HG03575 (cell line): Measurements from ENCODE around the gene ACBD3.
"Not testable (repeated sequence)": the region's sequence is repeated elsewhere in the genome, so short reads cannot be mapped to it uniquely, and the experiment has no call there.

ENCODE experiments used
- ATAC-seq: cut with Tn5 transposase; IDR thresholded peaks from one replicate; pipeline ENCODE4 v1.9.1; 2021; ENCODE audit not compliant: unreplicated experiment, insufficient number of reproducible peaks, low FRiP score; ENCODE audit errors: extremely low read depth

ACBD3 gene

DNA sequence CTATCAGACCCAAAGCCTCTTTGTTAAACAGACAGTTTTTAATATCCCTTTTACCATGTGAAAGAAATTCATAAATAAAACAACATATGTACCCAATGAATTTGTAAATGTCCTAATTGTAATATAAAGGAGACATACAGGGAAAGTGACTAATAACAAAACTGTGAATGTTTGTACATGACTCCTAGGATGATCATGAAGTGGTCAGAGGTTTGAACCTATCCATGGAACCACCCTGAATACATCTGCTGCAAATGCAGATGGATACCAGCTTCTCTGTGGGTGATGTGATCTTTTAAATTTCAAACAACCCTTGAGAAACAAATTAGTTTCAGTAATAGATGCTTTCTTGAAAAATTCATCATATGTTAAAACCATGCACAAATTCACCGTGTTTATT is 16.7 kb upstream of the ACBD3 start:
- ATAC-seq = no peak

DNA sequence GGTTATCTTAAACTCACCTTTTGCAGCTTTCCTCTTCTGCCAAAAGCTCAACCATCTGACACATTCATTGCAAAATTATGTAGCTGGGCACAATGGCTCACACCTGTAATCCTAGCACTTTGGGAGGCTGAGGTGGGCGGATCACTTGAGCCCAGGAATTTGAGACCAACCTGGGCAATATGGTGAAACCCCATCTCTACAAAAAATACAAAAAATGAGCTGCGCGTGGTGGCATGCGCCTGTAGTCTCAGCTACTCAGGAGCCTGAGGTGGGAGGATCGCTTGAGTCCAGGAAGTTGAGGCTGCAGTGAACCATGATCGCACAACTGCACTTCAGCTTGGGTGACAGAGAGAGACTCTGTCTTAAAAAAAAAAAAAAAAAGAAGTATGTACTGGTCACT is 16.1 kb upstream of the ACBD3 start:
- ATAC-seq = not testable (repeated sequence)

DNA sequence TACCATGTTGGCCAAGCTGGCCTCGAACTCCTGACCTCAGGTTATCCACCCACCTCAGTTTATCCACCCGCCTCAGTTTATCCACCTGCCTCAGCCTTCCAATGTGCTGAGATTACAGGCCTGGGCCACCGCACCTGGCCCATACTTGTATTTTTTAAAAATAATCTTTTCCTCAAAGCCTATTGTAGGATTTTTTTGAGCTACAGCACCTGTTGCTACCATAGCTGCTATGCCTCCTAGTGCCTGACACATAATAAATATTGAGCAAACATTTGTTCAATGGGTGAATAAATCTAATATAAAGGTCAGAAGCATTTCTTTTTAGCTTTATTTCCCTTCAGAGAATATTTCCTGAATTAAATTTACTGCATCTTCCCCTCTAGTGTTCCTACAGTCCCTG is 15.7 kb upstream of the ACBD3 start:
- ATAC-seq = no peak

DNA sequence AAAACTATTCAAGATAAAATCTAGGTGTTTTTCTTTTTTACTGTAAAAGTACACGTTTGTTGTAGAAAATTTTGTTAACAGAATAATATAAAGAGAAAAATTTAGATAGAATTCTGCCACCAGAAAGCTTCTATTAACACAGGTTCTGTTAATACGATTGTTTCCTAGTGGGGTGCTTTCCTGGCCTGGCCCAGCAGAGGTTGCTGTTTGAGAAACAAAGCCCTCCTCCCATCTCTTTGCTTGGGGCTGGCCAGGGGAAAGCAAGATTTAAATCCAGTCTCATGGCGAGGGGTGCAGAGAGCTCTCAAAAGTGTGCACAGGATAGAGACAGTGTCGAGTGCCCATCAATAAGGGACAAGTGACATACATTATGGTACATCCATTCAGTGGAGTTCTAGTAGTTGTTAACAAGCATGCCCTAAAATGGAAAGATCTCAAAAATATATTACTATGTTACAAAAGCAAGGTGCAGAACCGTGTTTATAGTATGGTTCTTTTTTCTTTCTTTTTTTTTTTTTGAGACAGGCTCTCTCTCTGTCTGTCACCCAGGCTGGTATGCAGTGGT is 14.6 kb upstream of the ACBD3 start:
- ATAC-seq = no peak

DNA sequence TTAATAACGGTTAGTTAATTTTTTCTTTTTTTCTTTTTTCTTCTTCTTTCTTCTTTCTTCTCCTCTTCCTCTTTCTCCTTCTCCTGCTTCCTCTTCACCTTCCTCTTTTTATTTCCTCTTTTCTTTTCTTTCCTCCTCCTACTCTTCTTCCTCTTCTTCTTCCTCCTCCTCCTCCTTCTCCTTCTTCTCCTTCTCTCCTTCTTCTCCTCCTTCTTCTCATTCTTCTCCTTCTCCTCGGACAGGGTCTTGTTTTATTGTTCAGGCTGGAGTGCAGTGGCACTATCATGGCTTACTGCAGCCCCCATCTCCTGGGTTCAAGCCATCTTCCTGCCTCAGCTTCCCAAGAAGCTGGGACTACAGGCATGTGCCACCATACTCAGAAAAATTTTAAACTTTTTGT is 13.4 kb upstream of the ACBD3 start:
- no peak for ATAC-seq

DNA sequence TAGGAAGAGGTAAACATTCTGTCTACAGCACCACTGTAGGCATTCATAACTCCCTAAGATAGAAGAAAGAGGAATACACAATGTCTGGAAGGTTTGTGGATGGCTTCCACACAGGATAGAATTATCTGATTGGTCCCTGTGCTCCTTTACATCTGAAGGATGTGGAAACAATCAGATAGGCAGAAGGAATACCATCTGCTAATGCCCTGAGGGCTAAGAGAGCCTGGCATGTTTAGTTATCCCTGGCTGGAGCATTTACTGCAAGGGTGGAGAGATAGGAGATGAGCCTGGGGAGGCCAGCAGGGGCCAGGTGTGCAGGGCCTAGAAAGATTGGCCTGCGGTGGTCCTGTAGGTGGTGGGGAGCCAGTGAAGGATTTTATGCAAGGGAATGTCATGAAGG is 8.6 kb upstream of the ACBD3 start:
- no peak for ATAC-seq

DNA sequence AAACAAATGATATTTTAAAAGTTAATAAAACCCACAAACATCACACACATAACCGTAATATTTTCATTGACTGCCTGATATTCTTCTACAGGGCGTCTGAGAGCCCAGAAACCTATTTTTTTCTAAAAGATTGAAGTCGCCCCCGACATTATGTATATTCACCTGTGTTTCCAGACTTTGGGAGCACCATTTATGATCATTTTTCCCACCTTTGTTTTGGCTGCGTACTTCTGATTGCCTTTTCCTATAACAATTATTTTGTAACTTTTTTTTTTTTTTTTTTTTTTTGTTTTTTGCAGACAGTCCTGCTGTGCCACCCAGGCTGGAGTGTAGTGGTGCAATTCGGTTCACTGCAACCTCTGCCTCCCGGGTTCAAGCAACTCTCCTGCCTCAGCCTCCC is 839 bp upstream of the ACBD3 start:
- ATAC-seq = no peak

DNA sequence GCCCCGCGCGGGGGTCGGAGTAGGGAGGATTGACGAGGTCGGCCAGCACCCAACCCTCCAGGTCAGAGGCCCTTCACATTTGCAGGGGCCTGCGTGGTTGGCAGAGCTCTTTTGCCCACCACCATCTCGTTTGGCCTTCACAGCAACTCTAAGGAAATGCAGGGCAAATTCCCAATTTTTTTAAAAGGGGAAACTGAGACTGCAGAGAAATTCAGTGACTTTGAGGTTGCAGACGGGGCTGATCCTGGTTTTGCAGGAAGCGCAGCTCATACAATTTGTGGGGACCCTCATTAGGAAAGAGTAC is 430 bp upstream of the ACBD3 start:
- ATAC-seq = no peak

DNA sequence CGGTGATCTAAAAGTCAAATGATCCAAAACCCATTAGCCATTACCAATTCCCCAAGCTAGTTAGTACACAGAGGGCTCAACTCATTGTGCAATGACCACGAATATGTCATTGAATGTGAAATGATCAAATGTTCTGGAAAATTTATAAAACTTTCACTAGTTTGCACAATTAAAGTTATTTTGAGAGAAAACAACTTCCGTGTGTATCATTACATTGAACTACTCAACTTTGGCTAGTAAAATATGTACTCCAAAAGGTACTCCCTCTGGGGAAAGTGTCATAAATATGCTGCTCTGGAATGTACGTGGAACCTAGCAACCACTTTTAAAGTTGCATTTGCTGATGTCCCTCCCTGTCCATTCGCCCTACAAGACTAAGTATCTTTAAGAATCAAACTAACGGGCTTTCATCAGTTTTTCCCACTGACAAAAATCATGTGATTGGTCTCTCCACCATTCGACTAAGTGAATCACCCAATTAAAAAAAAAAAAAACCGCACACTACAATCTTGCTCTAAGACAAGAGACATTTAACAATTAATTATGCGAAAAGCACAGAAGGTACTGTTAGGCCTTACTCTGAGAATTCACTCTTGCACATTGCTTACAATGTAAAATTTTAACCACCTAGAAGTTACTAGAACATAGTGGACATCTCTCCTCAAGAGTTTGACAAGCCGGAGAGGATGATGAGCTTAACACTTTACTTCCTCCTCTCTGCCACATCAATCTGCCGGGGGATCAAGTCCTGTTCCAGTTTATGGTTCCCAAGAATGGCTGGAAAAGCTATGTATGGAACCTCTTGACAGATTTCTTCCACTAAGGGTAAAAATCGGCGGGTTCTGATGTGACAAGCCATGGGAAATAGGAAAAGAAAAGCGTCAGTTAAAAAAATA is 1.2 kb downstream of the ACBD3 start:
- no peak for ATAC-seq

DNA sequence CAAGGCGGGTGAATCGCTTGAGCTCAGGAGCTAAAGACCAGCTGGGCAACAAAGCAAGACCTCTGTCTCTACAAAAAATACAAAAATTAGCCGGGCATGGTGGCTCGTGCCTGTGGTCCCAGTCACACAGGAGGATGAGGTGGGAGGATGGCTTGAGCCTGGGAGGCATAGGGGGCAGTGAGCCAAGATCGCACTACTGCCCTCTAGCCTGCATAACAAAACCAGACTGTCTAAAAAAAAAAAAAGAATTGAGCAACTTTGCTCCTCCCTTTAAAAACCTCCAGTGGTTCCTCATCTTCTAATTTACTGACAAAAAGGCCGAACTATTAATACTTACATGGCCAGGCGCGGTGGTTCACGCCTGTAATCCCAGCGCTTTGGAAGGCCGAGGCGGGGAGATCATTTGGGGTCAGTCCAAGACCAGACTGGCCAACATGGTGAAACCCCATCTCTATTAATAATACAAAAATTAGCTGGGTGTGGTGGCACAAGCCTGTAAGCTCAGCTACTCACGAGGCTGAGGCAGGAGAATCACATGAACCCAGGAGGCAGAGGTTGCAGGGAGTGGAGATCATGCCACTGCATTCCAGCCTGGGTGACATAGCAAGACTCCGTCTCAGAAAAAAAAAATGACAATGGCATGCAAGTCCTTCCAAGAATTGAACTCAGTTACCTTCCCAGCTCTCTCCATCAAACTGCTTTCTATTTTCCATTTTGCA is 4.4 kb downstream of the ACBD3 start:
- no peak for ATAC-seq

DNA sequence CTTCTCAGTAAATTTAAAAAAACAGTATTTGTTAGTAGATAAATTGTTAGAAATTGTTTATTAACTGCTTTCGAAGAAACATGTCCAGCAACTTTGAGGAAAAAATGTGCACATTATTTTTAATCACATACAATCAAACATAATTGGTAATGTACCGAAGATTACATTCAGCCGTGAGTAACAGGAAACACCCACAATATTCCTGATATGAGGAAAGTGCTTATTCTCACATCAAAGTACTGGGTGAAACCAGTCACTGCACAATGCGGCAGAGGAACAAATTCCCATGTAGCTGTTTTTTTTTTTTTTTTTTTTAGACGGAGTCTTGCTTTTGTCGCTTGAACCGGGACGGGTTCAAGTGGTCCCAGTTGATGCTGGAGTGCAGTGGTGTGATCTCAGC is 9.7 kb downstream of the ACBD3 start:
- no peak for ATAC-seq

DNA sequence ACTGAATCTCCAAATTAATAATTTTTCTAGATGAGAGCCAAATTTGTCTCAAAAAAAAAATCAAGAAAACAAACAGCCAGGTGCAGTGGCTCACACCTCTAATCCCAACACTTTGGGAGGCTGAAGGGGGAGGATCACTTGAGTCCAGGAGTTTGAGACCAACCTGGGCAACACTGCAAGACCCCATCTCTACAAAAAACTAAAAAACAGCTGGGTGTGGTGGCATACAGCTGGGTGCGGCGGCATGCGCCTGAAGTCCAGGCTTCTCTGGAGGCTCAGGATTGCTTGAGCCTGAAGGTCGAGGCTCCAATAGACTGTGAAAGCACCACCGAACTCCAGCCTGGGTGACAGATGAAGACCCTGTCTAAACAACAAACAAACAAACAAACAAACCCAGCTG is 14.0 kb downstream of the ACBD3 start:
- no peak for ATAC-seq

DNA sequence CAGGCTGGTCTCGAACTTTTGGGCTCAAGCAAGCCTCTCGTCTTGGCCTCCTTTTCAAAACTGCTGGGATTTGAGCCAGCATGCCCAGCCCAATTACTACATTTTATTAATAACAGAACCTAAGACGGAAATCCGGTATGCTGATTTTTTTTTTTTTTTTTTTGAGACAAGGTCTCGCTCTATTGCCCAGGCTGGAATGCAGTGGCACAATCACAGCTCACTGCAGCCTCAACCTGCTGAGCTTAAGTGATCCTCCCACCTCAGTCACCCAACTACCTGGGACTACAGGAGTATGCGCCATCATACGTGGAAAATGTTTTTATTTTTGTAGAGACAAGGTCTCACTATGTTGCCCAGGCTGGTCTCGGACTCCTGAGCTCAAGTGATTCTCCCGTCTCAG is 20.2 kb downstream of the ACBD3 start:
- ATAC-seq = no peak

DNA sequence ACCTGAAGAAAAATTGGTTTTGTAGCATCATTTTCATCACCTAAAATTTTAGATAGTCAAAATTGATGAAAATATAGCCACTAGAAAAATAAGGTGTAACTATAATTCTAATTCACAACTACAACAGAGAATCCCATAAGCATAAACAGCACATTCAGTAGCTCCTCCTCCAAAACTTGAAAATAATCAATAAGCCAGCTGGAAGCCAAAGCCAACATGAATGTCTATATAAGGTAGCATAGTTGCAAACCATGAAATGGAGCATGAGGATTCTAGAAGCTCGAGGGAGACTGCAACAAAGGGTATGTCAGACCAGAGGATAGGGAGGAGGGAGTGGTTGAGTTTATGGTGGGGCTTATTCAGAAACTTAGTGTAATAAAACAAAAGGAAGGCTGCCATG is 22.4 kb downstream of the ACBD3 start:
- no peak for ATAC-seq

DNA sequence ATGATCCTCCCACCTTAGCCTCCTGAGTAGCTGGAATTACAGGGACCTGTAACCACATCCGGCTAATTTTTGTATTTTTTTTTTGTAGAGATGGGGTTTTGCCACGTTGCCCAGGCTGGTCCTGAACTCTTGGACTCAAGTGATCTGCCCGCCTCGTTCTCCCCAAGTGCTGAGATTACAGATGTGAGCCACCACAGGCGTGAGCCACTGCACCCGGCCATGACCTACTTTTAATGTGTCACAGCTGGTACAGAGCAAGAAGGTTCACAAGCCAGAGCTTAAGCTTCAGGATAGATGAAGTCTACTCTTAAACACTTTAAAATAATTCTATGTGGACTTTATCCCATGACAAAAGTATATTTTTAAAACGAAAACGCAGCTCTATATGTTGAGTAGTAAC is 23.6 kb downstream of the ACBD3 start:
- no peak for ATAC-seq

DNA sequence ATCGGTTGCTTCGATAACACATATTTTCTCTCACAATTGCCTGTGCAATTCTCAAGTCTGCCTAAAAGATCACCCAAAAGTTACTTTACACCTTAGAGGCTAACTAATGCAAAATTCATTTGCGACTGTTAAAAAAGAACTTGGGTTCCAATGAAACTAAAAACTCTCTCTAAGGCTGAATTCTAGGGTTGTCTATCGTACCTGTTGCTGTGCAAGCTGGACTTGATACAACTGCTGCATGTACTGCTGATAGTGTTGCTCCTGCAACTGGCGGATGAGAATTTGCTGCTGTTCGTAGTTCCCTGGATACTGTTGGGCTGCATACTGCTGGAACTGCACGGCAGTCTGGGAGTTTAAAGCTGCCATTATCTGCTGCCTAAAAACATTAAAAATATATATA is 27.6 kb downstream of the ACBD3 start:
- no peak for ATAC-seq

DNA sequence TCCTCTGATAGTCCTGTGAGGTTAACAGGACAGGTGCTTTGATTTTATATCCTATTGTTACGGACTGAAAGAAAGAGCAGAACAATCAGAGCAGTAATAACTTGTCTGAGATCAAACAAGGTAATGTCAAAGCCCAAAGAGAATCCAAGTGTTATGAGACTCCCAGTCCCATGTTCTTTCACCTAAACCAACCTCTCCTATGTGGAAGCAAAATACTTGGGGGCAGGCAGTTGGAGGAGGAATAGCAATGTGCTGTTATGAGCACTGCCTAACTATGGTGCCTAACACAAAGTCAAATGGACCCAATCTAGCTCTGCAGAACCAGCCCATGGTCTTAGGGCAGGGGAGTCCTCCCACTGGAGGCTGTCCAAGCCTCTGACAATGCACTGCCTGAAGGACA is 28.1 kb downstream of the ACBD3 start:
- ATAC-seq = no peak

DNA sequence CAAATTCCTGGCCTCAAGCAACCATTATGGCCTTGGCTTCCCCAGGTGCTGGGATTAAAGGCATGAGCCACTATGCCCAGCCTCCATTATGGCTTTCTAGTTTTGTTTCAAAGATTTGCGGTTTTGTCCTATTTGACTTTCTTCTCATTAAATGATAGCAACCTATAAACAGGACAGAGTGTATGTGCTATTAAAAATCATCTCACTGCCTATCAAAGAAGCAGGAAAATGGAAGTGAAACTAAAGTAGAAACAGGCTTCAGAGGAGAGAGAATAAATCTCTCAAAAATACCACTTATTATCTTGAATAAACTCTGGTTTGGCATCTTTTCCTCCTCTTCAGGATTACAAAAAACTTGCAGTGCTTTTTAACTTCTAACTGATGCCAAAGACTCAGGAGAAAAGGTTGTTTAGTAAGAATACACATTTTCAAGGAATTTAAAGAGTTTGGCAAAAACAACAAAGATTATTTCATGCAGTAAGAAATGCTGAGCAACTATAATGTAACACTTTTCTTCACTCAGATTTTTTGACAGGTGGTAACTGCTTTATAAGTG is 28.7 kb downstream of the ACBD3 start:
- no peak for ATAC-seq

DNA sequence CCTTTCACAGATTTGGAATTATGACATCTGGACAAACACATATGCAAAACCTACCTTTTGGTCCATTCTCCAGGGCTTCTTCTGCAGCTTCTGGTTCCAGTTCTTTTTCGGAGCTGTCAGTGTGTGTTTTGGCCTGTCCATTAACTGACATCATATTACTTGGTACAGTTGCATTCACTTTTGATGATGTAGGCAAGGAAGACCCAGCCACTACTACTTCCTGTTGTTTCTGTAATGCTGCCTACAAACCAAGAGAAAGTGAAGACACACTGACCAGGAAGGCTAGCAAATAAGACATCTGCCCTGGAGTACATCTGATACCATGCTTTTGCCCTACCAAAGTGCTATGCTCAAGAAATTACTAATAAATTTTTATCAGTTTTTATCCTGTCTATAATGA is 31.9 kb downstream of the ACBD3 start:
- no peak for ATAC-seq

DNA sequence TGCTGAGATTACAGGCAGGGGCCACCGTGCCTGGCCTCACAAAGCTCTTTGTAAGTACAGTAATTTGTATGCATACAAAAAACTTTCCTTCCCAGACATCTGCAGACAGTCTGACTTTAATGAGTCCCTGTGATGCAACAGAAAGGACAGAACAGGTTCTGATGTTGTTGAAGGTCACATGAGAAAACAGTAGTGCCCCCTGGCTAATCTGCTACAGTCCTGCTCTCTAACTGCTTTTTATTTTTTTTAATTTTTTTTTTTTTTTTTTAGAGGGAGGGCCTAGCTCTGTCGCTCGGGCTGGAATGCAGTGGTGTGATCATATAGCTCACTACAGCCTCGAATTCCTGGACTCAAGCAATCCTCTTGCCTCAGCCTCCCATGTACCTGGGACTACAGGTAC is 36.7 kb downstream of the ACBD3 start:
- no peak for ATAC-seq
